ENCODE data around the gene HOXA7.

HOXA7 gene

DNA sequence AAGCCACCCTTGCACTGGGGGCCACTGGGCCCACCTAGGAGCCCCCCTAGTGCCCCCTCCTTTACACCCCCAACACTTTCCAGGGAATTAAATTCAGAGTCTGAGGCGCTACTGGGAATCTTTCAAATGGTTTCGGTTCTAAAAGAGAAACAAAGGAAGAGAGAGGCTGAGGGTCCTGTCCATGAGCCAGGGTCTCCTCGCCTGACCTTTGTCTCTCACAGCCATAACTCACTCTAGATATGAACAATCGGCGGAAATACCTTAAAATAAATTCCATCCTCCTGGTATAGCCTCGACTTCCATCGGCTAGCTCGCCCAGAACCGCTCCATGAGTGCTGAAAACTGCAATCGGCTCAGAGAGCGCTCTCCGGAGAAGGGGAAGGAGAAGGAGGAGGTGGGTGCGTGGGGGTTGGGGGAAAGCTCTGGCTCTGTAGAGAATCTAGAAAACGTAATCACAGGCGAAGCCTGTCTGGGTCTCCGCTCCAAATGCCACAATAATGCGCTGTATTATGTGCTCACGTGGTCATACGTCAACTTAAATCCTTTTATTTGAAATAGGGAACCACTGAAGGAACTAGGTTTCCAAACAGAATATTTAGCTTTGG, 38.5 kb downstream of the HOXA7 start:
- DNase-seq (ENCODE audit: low spot score) = no peak
- no peaks in the 10 kb centered on the region for H3K27me3 Mint-ChIP-seq (ENCODE audit: low read depth)
- H3K27ac Mint-ChIP-seq = no peak overlapping the region
- H3K9me3 Mint-ChIP-seq = no peaks in the 10 kb centered on the region
- H3K4me3 Mint-ChIP-seq = no peak overlapping the region
- no peaks in the 10 kb centered on the region for H3K4me1 Mint-ChIP-seq (ENCODE audit: low read depth)
- H3K36me3 Mint-ChIP-seq (ENCODE audit: low read depth) = no peaks in the 10 kb centered on the region

DNA sequence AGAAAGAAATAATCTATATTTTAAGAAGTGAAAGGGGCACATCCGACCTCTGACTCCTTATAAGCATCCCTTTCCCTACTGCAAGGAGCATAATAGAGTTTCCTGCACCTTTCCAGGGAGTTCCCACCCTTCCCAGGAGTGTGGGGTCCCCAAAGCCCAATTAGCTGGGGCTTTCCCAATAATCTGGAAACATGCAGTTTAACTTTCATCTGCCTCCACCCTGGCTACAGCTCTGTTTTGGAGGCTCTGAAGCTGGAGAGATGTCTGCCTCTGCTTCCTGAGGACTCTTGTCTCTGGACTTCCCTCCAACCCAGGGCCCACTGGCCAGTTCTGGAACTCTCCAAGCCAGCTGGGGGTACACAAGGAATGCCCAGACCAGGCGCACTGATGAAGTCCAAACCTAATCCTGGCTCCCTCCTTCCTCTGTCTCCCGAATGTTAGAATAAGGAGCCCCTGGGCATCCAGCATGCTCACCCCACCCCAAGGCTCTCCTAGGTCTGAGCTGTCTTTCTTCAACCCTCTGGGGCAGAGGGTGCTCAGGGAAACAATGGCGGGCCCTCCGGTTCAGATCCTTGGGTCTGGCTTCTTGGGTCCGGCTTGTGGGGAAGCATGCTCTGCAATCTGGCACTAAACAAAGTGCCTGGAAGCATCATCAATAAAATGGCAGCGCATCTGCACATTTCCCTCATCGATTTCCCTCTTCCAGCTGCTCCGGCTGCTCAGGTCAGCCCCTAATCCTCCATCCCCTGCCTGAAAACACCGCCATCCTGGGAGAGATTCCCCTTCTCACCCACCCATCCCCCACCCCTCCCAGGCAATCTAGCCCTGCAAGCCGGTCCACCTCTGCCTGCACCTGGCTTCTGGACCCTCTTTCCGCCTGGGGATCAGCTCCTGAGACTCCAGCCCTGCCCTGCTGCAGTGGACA, 39.3 kb downstream of the HOXA7 start:
- Mint-ChIP-seq H3K36me3 (ENCODE audit: low read depth) (no peaks in the 10 kb centered on the region), H3K4me3 (no peak overlapping the region), H3K27ac (no peak overlapping the region), H3K27me3 (ENCODE audit: low read depth) (no peaks in the 10 kb centered on the region), H3K4me1 (ENCODE audit: low read depth) (no peaks in the 10 kb centered on the region), H3K9me3 (no peaks in the 10 kb centered on the region)
- no peak for DNase-seq (ENCODE audit: low spot score)

DNA sequence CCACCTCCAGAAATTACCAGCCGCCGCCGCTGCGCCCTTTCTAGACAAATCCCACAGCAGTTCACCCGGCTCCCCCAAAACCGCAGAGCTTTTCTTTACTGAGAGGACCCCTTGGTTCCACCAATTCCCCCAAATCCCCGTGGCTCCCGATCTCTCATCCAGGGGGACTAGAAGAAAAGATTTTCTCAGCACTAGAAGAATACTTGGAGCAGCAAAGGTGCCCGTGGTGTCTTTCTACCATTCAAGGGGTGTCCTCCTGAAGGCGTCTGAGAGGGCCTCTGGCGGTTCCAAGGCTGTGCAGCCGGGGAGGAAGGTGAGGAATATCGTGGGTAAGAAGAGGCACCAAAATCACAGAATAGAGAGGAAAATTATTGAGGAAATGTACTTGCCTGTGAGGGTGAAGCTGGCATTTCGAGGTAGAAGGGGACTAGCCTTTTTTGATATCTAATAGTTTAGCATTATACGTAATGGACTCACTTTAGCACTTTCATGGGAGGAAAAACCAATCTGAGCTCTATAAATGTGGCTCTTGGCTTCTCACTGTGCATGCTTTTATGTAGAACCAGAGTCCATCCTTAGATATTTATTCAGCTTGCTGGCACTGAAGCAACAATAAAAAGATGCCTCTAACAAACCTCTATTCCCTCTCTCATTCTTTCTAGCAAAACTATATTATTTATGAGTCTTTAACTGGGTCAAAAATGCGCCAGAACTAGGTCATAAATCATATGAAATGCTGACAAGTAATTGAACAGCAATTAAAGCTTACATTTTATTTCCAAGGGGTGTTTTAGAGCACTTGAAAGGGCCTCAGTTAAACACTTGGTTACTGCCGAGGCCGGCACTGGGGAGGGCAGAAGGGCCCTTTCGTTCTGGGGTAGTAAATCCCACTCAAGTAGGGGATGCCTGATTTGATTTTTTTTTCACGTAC, 40.2 kb downstream of the HOXA7 start:
- Mint-ChIP-seq H3K4me1 (ENCODE audit: low read depth) (no peaks in the 10 kb centered on the region), H3K4me3 (no peak overlapping the region), H3K9me3 (no peaks in the 10 kb centered on the region), H3K36me3 (ENCODE audit: low read depth) (no peaks in the 10 kb centered on the region), H3K27ac (no peak overlapping the region), H3K27me3 (ENCODE audit: low read depth) (no peaks in the 10 kb centered on the region)
- DNase-seq (ENCODE audit: low spot score) = no peak

GRCh38 chr7:27115221-27116026, 41.1 kb downstream of the HOXA7 start:
- no peaks in the 10 kb centered on the region for H3K36me3 Mint-ChIP-seq (ENCODE audit: low read depth)
- no peak overlapping the region for H3K27ac Mint-ChIP-seq
- DNase-seq (ENCODE audit: low spot score) = no peak
- H3K27me3 Mint-ChIP-seq (ENCODE audit: low read depth) = no peaks in the 10 kb centered on the region
- H3K9me3 Mint-ChIP-seq = no peaks in the 10 kb centered on the region
- no peak overlapping the region for H3K4me3 Mint-ChIP-seq
- H3K4me1 Mint-ChIP-seq (ENCODE audit: low read depth) = no peaks in the 10 kb centered on the region

- Mint-ChIP-seq H3K27ac (no peak overlapping the region), H3K9me3 (no peaks in the 10 kb centered on the region), H3K36me3 (ENCODE audit: low read depth) (no peaks in the 10 kb centered on the region), H3K4me3 (no peak overlapping the region), H3K27me3 (ENCODE audit: low read depth) (no peaks in the 10 kb centered on the region), H3K4me1 (ENCODE audit: low read depth) (no peaks in the 10 kb centered on the region)
- no peak for DNase-seq (ENCODE audit: low spot score)
Measured at GRCh38 chr7:27114881-27115220, 41.6 kb downstream of the HOXA7 start.

DNA sequence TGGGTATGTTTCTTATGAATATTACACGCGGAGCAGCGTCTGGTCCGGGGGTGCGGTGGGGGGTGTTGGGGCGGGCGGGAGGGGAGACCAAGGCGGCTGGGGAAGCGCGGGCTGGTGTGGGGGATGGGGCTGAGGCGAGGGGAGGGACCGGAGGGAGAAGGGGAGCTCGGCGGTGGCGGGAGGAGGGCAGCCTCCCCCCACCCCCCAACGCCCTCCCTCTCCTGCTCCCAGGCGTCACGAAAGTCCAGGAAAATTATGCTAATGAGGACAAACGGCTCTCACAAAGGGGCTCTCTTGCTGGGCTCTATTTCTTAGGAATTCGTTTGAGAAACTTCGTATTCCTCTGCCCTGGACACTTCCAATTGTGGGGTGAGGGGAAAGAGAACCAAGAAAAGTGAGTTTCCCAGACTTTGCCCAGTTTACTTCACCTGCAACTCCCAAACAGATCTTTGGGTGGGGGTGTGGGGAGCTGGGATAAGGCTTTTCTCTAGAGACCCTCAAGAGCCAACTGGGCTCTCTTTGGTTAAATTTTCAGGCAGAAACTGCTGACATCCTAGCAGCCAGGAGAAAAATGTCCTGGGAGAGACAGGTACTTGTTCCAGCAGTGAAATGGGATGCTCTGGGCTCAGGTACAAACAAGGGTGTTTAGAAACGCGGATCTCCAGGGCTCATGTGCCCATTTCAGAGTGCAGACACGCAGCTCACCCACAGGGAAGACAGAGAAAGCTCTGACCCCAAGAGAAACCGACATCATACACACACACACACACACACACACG, 42.3 kb downstream of the HOXA7 start:
- Mint-ChIP-seq H3K27ac (no peak overlapping the region), H3K9me3 (no peaks in the 10 kb centered on the region), H3K4me1 (ENCODE audit: low read depth) (no peaks in the 10 kb centered on the region), H3K27me3 (ENCODE audit: low read depth) (no peaks in the 10 kb centered on the region), H3K36me3 (ENCODE audit: low read depth) (no peaks in the 10 kb centered on the region), H3K4me3 (no peak overlapping the region)
- DNase-seq (ENCODE audit: low spot score) = no peak

DNA sequence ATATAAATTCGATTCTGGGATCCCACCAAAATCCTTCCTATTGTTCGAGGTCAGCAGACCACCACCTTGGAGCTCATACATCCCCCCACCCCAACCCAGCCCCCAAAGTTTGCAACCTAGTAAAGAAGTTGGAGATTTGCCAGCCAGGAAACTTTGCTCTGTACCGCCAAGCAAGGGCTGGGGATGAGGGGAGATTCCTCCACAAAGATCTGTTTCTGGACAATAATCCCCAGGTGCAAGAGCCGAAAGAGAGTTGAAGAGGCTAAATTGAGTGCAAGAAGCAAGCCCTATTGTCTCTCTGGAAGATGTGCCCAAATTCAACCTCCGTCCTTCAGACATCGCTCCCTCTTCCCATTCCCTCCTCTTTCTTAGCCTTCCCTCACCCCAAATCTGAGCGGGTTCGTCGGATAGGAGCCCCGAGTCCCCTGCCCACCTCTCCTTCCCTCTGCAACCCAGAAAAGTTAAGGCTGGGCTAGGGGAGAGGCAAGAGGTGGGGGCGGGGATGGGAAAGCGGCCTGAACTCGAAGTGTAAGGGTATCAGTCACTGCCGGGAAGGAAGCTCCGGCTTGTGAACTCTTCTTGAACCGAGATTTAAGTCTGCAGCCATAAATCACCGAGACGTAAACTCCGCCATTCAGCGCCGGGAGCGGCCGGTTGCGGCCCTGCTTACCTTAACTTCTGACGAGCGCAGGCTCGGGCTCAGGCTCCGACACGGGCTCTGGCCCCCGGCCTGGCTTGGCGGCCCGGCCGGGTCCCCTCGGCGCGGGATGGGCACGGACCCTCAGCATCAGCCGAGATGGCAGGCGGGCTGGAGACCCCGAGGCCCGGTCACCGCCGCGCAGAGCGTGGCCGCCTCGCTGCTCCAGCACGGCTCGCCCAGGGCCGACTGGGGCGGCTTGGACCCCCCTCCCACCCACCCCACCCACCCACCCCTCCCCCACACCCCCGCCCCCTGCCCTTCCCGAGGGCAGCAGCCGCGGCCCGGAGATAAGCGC, 43.2 kb downstream of the HOXA7 start:
- Mint-ChIP-seq H3K27ac (no peak overlapping the region), H3K4me3 (no peak overlapping the region), H3K27me3 (ENCODE audit: low read depth) (no peaks in the 10 kb centered on the region), H3K36me3 (ENCODE audit: low read depth) (no peaks in the 10 kb centered on the region), H3K4me1 (ENCODE audit: low read depth) (no peaks in the 10 kb centered on the region), H3K9me3 (no peaks in the 10 kb centered on the region)
- DNase-seq (ENCODE audit: low spot score) = no peak

- H3K4me1 Mint-ChIP-seq (ENCODE audit: low read depth) = no peaks in the 10 kb centered on the region
- no peaks in the 10 kb centered on the region for H3K36me3 Mint-ChIP-seq (ENCODE audit: low read depth)
- no peak overlapping the region for H3K27ac Mint-ChIP-seq
- no peaks in the 10 kb centered on the region for H3K9me3 Mint-ChIP-seq
- H3K27me3 Mint-ChIP-seq (ENCODE audit: low read depth) = no peaks in the 10 kb centered on the region
- H3K4me3 Mint-ChIP-seq = no peak overlapping the region
- no peak for DNase-seq (ENCODE audit: low spot score)
Measured at GRCh38 chr7:27112361-27112760, 44.1 kb downstream of the HOXA7 start.

DNA sequence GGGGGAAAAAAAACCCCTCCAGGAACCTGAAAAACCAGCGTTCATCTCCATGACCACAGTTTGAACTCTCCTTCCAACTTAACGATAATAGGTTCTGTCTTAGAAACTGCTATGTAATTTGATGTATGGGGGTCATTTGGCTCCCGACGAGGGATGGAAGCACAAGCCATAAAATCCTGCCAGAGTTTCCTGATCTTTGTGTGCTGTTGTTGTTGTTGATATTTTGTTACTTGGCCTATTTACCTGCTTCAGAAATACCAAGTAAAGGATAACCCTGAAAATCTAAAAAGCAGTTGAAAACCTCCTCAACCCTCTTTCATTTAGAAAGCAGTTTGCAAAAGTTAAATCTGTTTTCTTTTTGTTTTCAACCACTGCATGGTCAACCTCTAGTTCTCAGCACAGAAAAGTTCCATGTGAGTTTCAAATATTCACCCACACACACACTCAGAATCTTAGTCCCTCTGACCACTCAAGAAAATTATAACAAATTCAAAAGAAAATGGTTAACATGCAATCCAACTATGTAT, 44.7 kb downstream of the HOXA7 start:
- Mint-ChIP-seq H3K27me3 (ENCODE audit: low read depth) (no peaks in the 10 kb centered on the region), H3K9me3 (no peaks in the 10 kb centered on the region), H3K27ac (no peak overlapping the region), H3K4me3 (no peak overlapping the region), H3K4me1 (ENCODE audit: low read depth) (no peaks in the 10 kb centered on the region), H3K36me3 (ENCODE audit: low read depth) (no peaks in the 10 kb centered on the region)
- DNase-seq (ENCODE audit: low spot score) = no peak

DNA sequence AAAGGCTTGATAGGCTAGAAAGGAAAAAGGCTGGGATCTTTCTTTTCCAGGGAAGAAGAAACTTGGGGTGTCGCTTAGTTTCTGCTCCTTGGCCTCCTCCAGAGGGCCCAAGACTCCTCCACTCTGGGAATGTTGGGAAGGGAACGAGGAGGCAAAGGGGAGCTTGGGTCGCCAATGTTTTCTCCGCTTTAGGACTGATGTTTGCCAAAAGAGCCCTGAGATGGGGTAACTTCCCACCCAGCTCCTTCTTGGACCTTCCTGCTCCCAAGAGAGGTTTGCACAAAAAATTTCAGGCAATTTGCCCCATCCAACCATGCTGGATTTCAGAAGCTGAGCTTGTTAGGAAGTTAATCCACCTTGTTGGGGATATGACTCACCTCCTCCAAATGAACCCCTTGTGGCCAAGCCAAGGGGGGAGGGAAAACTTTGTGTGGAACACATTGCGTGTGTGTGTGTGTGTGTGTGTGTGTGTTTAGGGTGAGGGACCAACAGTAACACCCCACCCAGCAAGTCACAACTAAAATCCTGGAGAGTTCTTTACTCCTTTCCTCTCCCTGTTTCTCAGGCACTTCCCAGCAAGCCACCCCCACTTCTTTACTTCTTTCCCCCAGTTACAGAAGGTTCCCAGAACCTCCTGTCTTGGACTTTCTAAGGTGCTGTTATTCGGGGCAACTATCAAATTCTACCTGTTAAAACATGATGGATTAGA, 45.3 kb downstream of the HOXA7 start:
- Mint-ChIP-seq H3K9me3 (no peaks in the 10 kb centered on the region), H3K4me3 (no peak overlapping the region), H3K36me3 (ENCODE audit: low read depth) (no peaks in the 10 kb centered on the region), H3K27ac (no peak overlapping the region), H3K4me1 (ENCODE audit: low read depth) (no peaks in the 10 kb centered on the region), H3K27me3 (ENCODE audit: low read depth) (no peaks in the 10 kb centered on the region)
- DNase-seq (ENCODE audit: low spot score) = no peak

DNA sequence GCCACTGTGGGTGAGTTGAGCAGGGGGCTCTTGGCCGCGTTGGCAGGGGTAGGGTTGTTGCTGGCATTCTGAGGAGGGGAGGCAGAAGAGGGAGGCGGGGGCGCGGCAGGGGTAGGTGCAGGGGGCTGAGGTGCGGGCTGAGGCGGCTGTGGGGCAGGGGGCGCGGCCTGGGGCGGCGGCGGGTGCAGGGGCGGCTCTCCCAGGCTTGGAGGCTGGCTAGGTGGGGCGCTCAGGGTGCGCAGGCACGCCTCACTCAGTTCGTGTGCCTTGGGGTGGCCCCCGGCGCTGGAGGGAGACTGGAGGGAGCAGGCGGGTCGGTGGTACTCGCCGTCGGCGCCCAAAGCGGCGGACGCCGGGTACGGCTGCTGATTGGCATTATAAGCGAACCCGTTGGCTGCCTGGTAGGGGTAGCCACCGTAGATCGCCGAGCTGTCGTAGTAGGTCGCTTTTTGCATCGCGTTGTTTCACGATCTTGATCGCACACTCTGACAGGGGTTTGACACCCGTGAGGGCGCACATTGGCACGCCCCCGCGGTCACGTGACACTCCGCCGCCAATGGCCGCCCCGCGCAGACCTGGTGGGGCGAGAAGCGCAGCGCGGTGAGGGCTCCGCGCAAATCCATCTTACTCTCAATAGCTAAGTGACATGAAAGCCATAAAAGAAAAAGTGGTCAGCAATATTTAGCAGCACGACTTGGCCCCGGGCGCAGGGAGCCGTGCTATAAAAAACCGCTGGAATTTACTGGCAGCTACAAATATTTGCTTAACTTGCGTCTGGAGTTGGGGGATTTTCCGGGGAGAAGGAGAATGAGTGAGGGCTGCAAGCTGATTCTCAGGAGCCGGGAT, 46.1 kb downstream of the HOXA7 start:
- Mint-ChIP-seq H3K4me1 (ENCODE audit: low read depth) (no peaks in the 10 kb centered on the region), H3K27me3 (ENCODE audit: low read depth) (peaks cover 7% of the 10 kb centered on the region), H3K27ac (no peak overlapping the region), H3K36me3 (ENCODE audit: low read depth) (no peaks in the 10 kb centered on the region), H3K4me3 (no peak overlapping the region), H3K9me3 (no peaks in the 10 kb centered on the region)
- no peak for DNase-seq (ENCODE audit: low spot score)
